Gastroesophageal sphincter (tissue), 3 donors: ENCODE data around the gene EFL1.

ENCODE experiments used
- EP300 ChIP-seq: sonication (generic); formaldehyde crosslinking; IDR thresholded peaks from one replicate; pipeline ENCODE4 v1.6.1; 2017; ENCODE audit warnings: antibody characterized with exemption, mild to moderate bottlenecking
- POLR2A ChIP-seq, 2 donors: fragments of 450-650 bp; IDR thresholded peaks; one replicate each; pipeline ENCODE4 v1.6.1; 2017; ENCODE audit warnings: antibody characterized with exemption in 2 of 2, mild to moderate bottlenecking in 2 of 2, moderate library complexity in 1 of 2
- POLR2AphosphoS5 ChIP-seq: sonication (generic); formaldehyde crosslinking; IDR thresholded peaks from one replicate; pipeline ENCODE4 v1.6.1; 2017; ENCODE audit warnings: antibody characterized with exemption
- TF ChIP-seq, protein P1 (sequence below), 4 experiments: fragments of 200-600 bp in 2 of 4; fragments of 450-650 bp in 2 of 4; sonication (generic) in 1 of 4; IDR thresholded peaks; one replicate each; pipeline ENCODE4 v1.5.1; 2017 to 2019; ENCODE audit warnings: antibody characterized with exemption in 4 of 4, mild to moderate bottlenecking in 2 of 4, moderate library complexity in 2 of 4

- TF ChIP-seq, protein P1, sequence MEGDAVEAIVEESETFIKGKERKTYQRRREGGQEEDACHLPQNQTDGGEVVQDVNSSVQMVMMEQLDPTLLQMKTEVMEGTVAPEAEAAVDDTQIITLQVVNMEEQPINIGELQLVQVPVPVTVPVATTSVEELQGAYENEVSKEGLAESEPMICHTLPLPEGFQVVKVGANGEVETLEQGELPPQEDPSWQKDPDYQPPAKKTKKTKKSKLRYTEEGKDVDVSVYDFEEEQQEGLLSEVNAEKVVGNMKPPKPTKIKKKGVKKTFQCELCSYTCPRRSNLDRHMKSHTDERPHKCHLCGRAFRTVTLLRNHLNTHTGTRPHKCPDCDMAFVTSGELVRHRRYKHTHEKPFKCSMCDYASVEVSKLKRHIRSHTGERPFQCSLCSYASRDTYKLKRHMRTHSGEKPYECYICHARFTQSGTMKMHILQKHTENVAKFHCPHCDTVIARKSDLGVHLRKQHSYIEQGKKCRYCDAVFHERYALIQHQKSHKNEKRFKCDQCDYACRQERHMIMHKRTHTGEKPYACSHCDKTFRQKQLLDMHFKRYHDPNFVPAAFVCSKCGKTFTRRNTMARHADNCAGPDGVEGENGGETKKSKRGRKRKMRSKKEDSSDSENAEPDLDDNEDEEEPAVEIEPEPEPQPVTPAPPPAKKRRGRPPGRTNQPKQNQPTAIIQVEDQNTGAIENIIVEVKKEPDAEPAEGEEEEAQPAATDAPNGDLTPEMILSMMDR (IDR thresholded peaks at IDR 0.05) = no peak
- TF ChIP-seq POLR2A (IDR thresholded peaks at IDR 0.05) = no peak
- TF ChIP-seq POLR2AphosphoS5 = peak; percentile 57
- TF ChIP-seq EP300 = no peak
These were observed 139.7 kb downstream of the EFL1 start for GRCh38 chr15:82122746-82123400.
